Measurements from ENCODE around the gene NACC2.

DNA sequence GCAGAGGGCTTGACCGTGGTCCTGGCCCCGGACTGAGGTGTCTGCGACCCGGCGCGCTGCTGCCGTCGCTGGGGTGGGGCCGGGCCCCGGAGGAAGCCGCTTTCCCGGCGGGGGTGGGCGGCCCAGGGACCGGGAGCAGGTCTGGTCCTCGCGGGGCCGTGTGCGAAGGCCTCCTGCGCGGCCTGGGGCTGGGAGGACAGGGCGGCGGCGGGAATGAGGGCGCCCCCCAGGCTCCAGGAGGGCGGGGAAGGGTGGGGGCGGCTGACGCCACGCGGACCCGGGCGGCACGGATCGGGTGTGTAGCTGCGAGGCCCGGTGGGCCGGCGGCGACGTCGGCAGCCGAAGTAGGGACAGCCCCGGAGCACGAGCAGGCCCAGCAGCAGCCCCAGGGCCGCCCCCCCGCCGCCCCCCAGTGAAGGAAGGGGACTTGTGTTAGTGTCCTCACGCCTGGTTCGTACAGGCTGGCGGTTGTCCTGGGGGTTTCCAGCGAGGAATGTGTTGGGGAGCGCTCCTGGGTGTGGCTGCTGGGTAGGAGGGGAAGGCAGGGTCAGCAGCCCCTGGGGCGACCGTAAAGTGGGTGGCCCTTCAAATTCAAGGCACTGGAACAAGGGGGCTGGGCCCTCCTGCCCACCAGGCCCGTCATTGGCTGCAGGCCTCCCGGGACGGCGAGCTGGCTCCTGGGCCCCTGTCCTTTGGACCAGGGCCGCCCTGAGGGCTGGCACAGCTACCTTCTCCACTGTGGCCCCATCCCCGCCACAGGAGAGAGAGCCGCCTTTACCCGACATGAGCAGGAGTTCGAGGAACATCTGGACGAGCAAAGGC is 24.2 kb upstream of the NACC2 start:
- no peak; the same call in 1 of the 2 replicates for TF ChIP-seq POLR2AphosphoS5 (IDR thresholded peaks at IDR 0.05; ENCODE audit: low read depth)
- TF ChIP-seq, protein P1, sequence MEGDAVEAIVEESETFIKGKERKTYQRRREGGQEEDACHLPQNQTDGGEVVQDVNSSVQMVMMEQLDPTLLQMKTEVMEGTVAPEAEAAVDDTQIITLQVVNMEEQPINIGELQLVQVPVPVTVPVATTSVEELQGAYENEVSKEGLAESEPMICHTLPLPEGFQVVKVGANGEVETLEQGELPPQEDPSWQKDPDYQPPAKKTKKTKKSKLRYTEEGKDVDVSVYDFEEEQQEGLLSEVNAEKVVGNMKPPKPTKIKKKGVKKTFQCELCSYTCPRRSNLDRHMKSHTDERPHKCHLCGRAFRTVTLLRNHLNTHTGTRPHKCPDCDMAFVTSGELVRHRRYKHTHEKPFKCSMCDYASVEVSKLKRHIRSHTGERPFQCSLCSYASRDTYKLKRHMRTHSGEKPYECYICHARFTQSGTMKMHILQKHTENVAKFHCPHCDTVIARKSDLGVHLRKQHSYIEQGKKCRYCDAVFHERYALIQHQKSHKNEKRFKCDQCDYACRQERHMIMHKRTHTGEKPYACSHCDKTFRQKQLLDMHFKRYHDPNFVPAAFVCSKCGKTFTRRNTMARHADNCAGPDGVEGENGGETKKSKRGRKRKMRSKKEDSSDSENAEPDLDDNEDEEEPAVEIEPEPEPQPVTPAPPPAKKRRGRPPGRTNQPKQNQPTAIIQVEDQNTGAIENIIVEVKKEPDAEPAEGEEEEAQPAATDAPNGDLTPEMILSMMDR (conservative IDR thresholded peaks at IDR 0.05; ENCODE audit: low read depth in 2 of 2) = no peak
- no peak for TF ChIP-seq EZH2phosphoT487 (IDR thresholded peaks at IDR 0.05; ENCODE audit: unreplicated experiment)
- TF ChIP-seq STAT1 (IDR thresholded peaks at IDR 0.05; ENCODE audit: unreplicated experiment) = no peak
- no peak for TF ChIP-seq EZH2 (IDR thresholded peaks at IDR 0.05; ENCODE audit: low read depth, unreplicated experiment)
- no peak for TF ChIP-seq REST (IDR thresholded peaks at IDR 0.05; ENCODE audit: unreplicated experiment)
- no peak for TF ChIP-seq ZNF331 (CRISPR knock-in tag; IDR thresholded peaks at IDR 0.05; ENCODE audit: low read depth)
- TF ChIP-seq CREB1 (CRISPR knock-in tag; IDR thresholded peaks at IDR 0.05; ENCODE audit: low read depth) = no peak
- no peak for TF ChIP-seq JUNB (IDR thresholded peaks at IDR 0.05; ENCODE audit: unreplicated experiment)
- TF ChIP-seq ZNF462 (CRISPR knock-in tag; IDR thresholded peaks at IDR 0.05) = no peak
